GM19328 (cell line): ENCODE measurements around the gene BRCC3.

Experiments
- ATAC-seq: cut with Tn5 transposase; IDR thresholded peaks from one replicate; pipeline ENCODE4 v1.9.1; 2021; ENCODE audit warnings: mild to moderate bottlenecking, moderate library complexity; ENCODE audit not compliant: unreplicated experiment

BRCC3 gene

DNA sequence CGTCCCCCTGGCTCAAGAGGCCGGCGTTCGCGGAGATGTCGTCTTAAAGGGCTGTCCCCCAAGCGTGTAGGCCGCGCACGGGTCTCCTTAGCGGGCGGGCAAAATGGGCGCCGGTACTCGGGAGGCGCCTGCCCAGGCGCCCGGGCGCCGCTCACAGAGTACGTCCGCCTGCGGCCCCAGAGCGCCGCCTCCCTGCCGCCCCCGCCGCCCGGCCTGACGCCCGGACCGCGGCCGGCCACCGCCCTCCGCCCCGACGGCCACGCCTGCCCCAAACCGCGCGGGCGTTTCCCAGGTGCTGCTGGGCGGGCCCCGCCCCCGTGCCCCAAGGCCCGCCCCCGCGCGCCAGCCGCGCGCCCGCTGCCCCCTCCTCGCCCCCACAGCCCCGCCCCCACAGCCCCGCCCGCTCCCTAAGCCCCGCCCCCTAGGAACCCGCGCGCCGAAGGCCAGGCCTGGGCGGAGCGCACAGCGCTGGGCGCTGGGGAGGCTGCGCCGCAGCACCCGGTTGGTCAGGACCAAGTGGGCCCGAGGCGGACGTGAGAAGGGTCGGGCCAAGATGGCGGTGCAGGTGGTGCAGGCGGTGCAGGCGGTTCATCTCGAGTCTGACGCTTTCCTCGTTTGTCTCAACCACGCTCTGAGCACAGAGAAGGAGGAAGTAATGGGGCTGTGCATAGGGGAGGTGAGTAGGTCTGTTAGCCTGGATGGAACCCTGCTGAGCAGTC, at the start of gene BRCC3, which contains the start of the genes CMC4 and MTCP1:
Gene BRCC3 (plus strand): TSS at position 534 of the 719 bp plus-strand sequence. CDS start 20 bp downstream, at position 554.
Gene CMC4 (minus strand): TSS at position 162 of the 719 bp plus-strand sequence. CDS start 7,113 bp downstream, outside the sequence.
Gene MTCP1 (minus strand): TSS at position 162 of the 719 bp plus-strand sequence. CDS start 5,126 bp downstream, outside the sequence.
- peak; percentile 85 for ATAC-seq

GRCh38 chrX:155022585-155022984, 48.7 kb upstream of the BRCC3 start, which contains the start of gene F8:
Gene F8, minus strand, starts transcription at chrX:155022723. Its CDS starts 171 bp downstream, at chrX:155022552.
- no peak for ATAC-seq

DNA sequence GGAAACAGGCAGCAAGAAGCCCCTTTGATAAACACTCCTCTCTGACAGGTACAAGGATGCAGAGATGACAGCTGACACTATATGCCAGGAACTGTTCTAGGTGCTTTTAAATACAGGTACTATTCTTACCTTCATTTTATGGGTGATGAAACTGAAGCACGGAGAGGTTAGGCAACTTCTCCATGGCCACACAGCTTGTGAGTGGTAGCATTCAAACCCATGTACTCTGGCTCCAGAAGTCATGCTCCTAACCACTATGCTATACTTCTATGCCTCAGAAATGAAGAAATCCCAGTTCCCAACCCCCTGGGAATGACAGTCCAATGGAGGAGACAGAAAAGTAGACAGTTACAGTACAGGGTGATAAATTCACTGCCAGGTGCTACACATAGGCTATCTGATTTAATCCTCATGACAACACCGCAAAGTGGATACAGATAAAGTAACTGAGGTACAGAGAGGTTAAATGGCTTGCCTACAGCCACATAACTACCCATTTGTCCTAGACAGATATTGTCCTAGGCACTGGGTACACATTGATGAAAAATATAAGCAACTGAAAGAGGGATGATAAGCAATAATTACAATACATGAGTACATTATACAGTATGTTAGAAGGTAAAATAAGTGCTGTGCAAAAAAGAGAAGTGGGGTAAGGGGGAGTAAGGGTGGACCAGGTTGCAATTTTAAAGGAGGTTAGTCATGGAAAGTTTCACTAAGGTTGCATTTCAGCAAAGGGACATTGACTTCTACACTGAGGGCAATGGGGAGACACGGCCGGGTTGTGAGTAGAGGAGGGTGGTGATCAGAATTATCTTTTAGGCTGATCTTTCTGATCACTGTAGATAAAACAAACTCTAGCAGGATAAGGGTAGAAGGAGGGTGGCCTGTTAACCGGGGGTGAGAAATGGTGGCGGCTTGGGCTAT, 47.1 kb upstream of the BRCC3 start:
- no peak for ATAC-seq

- ATAC-seq, result no peak
These were observed 44.9 kb upstream of the BRCC3 start for GRCh38 chrX:155026420-155026726.

DNA sequence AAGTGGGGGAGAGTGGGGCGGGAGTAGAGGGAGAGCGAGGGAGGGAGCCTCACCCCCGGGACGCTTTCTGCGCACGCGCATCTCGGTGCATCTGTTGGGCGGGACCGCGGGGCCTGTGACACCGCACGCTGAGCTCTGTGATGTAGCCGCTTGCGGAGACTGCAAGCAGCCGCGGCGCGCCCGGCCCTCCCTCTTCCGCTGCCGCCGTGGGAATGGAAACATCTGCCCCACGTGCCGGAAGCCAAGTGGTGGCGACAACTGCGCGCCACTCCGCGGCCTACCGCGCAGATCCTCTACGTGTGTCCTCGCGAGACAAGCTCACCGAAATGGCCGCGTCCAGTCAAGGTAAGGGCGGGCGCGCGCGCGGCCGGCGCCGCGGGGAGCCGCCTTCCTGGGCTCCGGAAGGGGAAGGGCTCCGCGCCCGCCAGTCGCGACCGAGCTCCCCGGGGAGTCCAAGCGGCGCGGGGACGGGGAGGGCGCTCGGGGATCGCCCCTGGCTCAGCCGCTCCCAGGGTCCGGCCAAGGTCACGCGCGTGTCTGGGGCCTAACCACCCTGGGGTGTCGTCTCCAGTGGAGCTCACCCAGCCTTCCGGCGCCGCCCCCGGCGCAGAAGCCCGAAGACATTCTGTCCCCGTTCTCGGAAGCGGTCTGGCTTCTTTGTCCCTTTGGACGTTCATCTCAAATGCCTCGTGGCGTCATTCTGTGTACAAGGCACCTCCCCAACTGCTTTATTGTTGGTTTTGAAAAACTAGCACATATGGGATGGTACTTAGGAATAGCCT, 44.4 kb upstream of the BRCC3 start, which contains the start of gene FUNDC2:
Gene FUNDC2 (plus strand): TSS at position 118 of the 782 bp plus-strand sequence. CDS start 95 bp downstream, at position 213.
- peak; percentile 91 for ATAC-seq

DNA sequence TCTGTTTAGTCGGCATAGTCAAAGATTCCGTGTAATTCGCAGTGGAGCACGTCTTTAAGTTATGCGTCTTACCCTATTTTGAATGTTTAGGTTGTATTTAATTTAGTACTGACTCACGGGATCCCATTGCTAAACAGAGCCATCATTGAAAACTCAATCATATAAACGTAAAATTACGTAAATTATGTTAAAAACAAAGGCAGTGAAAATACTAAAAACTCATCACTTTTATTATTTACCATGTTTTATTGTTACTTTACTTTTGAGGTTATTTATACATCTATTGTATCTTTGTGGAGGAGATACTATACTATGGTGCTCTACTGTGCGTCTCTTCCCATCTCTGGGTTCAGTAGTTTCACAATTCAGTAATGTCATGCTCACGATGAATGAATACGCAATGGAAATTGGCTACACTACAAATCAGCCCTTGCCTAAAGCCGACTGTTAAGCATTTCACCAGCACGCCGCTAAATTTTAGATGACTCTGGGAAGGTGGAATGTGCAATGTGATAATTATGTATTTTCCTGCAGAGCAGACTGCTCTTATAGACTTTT, 43.7 kb upstream of the BRCC3 start:
- no peak for ATAC-seq

GRCh38 chrX:155028129-155028528, 43.2 kb upstream of the BRCC3 start:
- no peak for ATAC-seq

GRCh38 chrX:155028877-155029291, 42.4 kb upstream of the BRCC3 start:
- ATAC-seq, result no peak

GRCh38 chrX:155031657-155032056, 39.7 kb upstream of the BRCC3 start:
- ATAC-seq, result no peak

DNA sequence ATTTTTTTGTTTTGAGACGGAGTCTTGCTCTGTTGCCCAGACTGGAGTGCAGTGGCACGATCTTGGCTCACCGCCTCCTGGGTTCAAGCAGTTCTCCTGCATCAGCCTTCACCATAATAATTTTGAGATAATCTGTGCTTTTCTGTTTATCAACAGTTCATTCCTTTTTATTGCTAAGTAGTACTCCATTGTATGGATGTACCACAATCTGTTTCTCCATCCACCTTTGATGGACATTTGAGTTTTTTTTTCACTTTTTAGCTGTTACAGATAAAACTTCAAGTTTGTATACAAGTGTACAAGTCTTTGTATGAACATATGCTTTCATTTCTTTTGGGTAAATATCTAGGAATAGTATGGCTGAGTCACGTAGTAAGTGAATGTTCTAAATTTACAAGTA, 35.6 kb upstream of the BRCC3 start:
- no peak for ATAC-seq

GRCh38 chrX:155046129-155046810, 25.0 kb upstream of the BRCC3 start:
- no peak for ATAC-seq

DNA sequence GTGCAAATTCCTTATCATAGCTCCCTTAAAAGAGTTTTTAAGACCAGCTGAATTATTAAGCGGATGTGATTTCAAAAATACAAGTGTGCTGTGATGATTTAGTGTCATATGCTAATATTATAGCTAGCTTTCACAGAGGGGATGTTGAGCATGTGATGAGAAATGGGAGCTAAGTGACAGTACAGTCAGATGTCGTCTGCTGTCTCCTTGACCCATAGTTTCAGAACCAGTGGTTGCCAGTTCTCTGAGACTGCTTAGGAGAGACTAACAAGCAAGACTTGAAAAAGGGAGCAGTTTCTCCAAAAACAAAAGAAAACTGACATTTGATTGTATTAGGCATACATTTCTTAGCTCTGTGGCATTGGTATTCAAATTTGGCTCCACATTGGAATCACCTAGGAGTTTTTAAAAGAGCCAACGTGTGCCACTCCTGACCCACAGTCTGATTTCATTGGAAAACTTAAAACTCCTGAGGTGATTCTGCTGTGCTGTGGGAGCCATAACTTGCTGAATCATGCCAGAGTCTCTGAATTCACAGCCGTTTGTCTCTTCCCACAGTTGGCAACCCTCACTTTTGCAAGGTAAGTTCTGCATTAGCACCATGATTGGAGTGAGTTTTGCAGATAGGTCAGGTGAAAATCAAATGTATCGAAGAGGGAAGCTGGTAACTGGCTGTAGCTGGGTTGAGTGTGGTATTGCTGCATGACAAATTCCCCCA, 24.3 kb upstream of the BRCC3 start:
- ATAC-seq, result no peak

- no peak for ATAC-seq
These were observed 22.2 kb upstream of the BRCC3 start for GRCh38 chrX:155048977-155049619.

GRCh38 chrX:155052738-155053498, 18.4 kb upstream of the BRCC3 start:
- no peak for ATAC-seq

- no peak for ATAC-seq
These were observed 17.7 kb upstream of the BRCC3 start for GRCh38 chrX:155053656-155054055.

DNA sequence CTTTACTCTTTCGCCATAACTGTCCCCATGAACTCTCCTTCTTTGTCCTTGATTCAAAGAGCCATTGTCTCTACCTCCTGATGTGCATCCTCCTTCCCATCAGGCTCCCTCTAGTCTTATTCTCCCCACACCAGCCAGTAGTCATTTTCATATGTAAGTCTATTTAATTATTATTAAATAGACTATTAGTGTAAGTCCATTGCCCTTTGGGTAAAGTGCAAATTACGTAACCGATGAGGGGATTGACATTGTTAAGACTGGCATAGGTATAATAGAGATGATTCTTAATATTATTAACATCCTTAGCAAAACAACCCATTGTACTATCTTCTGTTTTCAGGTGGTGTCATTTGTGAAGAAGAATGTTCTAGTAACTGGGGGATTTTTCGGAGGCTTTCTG, 17.1 kb upstream of the BRCC3 start:
- no peak for ATAC-seq

- ATAC-seq, result no peak
These were observed 15.8 kb upstream of the BRCC3 start for GRCh38 chrX:155055494-155055893.

DNA sequence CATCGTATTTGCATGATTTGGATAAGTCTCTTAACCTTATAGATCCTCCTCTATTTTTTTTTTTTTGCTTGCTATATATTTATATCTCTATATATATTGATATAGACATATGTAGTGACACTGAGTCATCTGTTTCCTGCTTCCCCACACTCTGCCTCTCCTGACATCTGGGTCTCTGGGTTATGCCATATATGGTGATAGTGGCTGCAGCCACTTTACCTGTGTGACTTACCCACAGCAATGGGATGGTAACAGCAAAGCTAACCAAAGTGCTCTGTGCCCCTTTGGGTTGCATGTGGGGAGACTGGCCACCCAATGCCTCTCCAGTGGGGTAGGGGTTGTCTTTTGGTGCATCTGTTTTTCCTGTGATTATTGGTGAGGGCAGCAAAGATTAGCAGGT, 14.8 kb upstream of the BRCC3 start:
- no peak for ATAC-seq
